ENCODE results near the gene SLC4A1AP. TPM values are rescaled to one million over a fixed set of nuclear protein-coding genes. Genes with fewer than 3 reads are reported as not detected.

The SLC4A1AP gene
- total and polyA plus RNA-seq, 2 of the 13 experiments (the other 11 are each of a cell fraction or from before 2014, with no cell fraction given): 15.3 to 44.6 TPM

- in situ Hi-C loops (cut with HindIII; ENCODE audit: extremely low pct_ligation_motif_present, low pct_unique_long_range_greater_than_20kb): no loop called here
- Histone ChIP-seq H3K27me3 (ENCODE audit: control insufficient read depth in 1 of 2, insufficient read depth in 2 of 2, low read length in 2 of 2) (no peaks in the 10 kb centered on the region), H4K20me1 (ENCODE audit: insufficient read depth, low read length) (no peaks in the 10 kb centered on the region), H3K4me2 (ENCODE audit: low read depth, low read length) (peak overlapping the region; percentile 66), H3K36me3 (replicated peaks in 1 of 2; ENCODE audit: control insufficient read depth in 1 of 2, insufficient read depth in 2 of 2, low read length in 2 of 2) (no peaks in the 10 kb centered on the region), H3K9me3 (ENCODE audit: low read length) (no peaks in the 10 kb centered on the region), H3K4me1 (ENCODE audit: insufficient read depth, low read length) (peaks cover 42% of the 10 kb centered on the region), H3K9ac (ENCODE audit: insufficient read depth, low read depth, low read length) (peak overlapping the region; percentile 14; the same call in 1 of the 2 replicates), H3K27ac (ENCODE audit: extremely low read length, insufficient read depth, low read length) (no peak overlapping the region), H3K79me2 (ENCODE audit: insufficient read depth, low read length) (no peaks in the 10 kb centered on the region), H3K4me3 (replicated peaks in 1 of 3; ENCODE audit: insufficient read depth in 1 of 3, low read depth in 2 of 3, low read length in 3 of 3) (peak overlapping the region in 1 of 3 experiments; percentile 39; a peak in 1 of 6 replicates), H2AFZ (ENCODE audit: low read length) (no peak overlapping the region)
- 23% methylated on average over 3 of the region's 3 CpGs for WGBS (ENCODE audit: low lambda C conversion rate)
- BruUV-seq (replicated peaks): no TSS peak
- ChIA-PET POLR2A (interaction anchor here (0.7 to 9.9 kb wide), 4 partner anchors 7 to 51 kb away, joined by 3 to 248 read pairs (median 15); no protein-coding TSS in a partner anchor), CTCF (ENCODE audit: low intra/inter-chr PET ratio, low total read pairs) (no interaction called here)
- intact Hi-C loops (cut with micrococcal nuclease; ENCODE audit: unreplicated experiment): no loop called here
- no peak for DNase-seq (ENCODE audit: low spot score)
- ATAC-seq: peak; percentile 33
- FAIRE-seq: no peak
- TF ChIP-seq TEAD3 (CRISPR knock-in tag; optimal IDR thresholded peaks at IDR 0.05; ENCODE audit: borderline replicate concordance) (peak; percentile 74), RFXAP (CRISPR knock-in tag; IDR thresholded peaks at IDR 0.05; ENCODE audit: borderline replicate concordance) (0 out of 2 replicates have a peak, but pooled peaks have one; percentile 2), PHB2 (IDR thresholded peaks at IDR 0.05; ENCODE audit: partially characterized antibody) (no peak), ZNF598 (CRISPR knock-in tag; IDR thresholded peaks at IDR 0.05; ENCODE audit: borderline replicate concordance) (no peak), STAT5B (CRISPR knock-in tag; IDR thresholded peaks at IDR 0.05) (no peak), HNRNPLL (IDR thresholded peaks at IDR 0.05; ENCODE audit: low read depth, low read length, poor library complexity, severe bottlenecking) (no peak), SP4 (CRISPR knock-in tag; IDR thresholded peaks at IDR 0.05) (no peak), ELF3 (CRISPR knock-in tag; IDR thresholded peaks at IDR 0.05) (peak; percentile 70), DDIT3 (CRISPR knock-in tag; IDR thresholded peaks at IDR 0.05) (no peak), NFRKB (IDR thresholded peaks at IDR 0.05) (no peak), ZNF766 (CRISPR knock-in tag; IDR thresholded peaks at IDR 0.05; ENCODE audit: borderline replicate concordance) (no peak), ZNF24 (IDR thresholded peaks at IDR 0.05) (no peak), RNF219 (CRISPR knock-in tag; IDR thresholded peaks at IDR 0.05) (no peak), MZF1 (CRISPR knock-in tag; IDR thresholded peaks at IDR 0.05; ENCODE audit: borderline replicate concordance) (no peak), BRD4 (CRISPR knock-in tag; IDR thresholded peaks at IDR 0.05) (no peak), CBFB (CRISPR knock-in tag; IDR thresholded peaks at IDR 0.05) (no peak), EED (CRISPR knock-in tag; IDR thresholded peaks at IDR 0.05) (no peak), GABPA (IDR thresholded peaks at IDR 0.05; ENCODE audit: low read depth, low read length) (no peak), GABPA (CRISPR knock-in tag; IDR thresholded peaks at IDR 0.05; ENCODE audit: low read depth) (peak; percentile 55), ETV5 (CRISPR knock-in tag; IDR thresholded peaks at IDR 0.05; ENCODE audit: borderline replicate concordance) (peak; percentile 31; the same call in 1 of the 2 replicates)
- TF ChIP-seq, protein P1, sequence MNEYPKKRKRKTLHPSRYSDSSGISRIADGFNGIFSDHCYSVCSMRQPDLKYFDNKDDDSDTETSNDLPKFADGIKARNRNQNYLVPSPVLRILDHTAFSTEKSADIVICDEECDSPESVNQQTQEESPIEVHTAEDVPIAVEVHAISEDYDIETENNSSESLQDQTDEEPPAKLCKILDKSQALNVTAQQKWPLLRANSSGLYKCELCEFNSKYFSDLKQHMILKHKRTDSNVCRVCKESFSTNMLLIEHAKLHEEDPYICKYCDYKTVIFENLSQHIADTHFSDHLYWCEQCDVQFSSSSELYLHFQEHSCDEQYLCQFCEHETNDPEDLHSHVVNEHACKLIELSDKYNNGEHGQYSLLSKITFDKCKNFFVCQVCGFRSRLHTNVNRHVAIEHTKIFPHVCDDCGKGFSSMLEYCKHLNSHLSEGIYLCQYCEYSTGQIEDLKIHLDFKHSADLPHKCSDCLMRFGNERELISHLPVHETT (CRISPR knock-in tag; conservative IDR thresholded peaks at IDR 0.05): no peak
- TF ChIP-seq, protein P2, sequence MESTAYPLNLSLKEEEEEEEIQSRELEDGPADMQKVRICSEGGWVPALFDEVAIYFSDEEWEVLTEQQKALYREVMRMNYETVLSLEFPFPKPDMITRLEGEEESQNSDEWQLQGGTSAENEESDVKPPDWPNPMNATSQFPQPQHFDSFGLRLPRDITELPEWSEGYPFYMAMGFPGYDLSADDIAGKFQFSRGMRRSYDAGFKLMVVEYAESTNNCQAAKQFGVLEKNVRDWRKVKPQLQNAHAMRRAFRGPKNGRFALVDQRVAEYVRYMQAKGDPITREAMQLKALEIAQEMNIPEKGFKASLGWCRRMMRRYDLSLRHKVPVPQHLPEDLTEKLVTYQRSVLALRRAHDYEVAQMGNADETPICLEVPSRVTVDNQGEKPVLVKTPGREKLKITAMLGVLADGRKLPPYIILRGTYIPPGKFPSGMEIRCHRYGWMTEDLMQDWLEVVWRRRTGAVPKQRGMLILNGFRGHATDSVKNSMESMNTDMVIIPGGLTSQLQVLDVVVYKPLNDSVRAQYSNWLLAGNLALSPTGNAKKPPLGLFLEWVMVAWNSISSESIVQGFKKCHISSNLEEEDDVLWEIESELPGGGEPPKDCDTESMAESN (CRISPR knock-in tag; conservative IDR thresholded peaks at IDR 0.05): no peak
Measured at GRCh38 chr2:27730261-27730662, 66.6 kb downstream of the SLC4A1AP start.

All from HepG2 (cell line).